ENCODE results near the gene FAM120C. TPM values are rescaled to one million over a fixed set of nuclear protein-coding genes. Genes with fewer than 3 reads are reported as not detected.

The FAM120C gene
- total RNA-seq, 1 experiment from 2014 or later: 6.1 TPM

DNA sequence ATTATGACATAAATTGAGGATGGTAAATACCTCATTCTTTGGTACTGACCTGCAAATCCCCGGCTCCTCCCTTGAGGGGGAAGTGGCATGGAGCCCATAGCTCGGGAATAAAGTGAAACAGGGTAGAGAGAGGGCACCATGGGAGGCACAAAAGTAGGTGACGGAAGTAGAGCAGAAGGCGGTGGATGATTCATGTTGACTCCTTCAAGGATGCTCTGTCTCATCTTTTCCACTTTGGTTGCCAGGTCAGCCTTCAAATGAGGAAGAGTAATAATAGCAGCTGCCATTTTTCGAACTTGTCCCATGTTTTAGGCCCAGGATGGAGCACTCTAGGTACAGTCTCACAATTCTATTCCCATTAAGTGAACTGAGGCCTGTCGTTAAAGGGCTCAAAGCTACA, 97.4 kb downstream of the FAM120C start:
- no peaks in the 10 kb centered on the region for H3K79me2 ChIP-seq (ENCODE audit: insufficient read depth, low read length)
- no peak overlapping the region for H3K9ac ChIP-seq (ENCODE audit: low read length)
- H3K36me3 ChIP-seq (ENCODE audit: control insufficient read depth in 1 of 2, insufficient read depth in 2 of 2, low read length in 2 of 2): no peaks in the 10 kb centered on the region
- no peak overlapping the region for H2AFZ ChIP-seq (ENCODE audit: low read depth, low read length, poor library complexity, severe bottlenecking)
- CTCF ChIA-PET: no interaction called here
- H3K9me2 ChIP-seq (ENCODE audit: insufficient read depth): no peaks in the 10 kb centered on the region
- no peak overlapping the region for H3K27ac ChIP-seq (ENCODE audit: low read depth, low read length)
- H3K4me2 ChIP-seq (ENCODE audit: low read length): no peak overlapping the region
- H3K9me3 ChIP-seq (ENCODE audit: control insufficient read depth in 1 of 2, insufficient read depth in 1 of 2, low read depth in 1 of 2, low read length in 2 of 2): no peaks in the 10 kb centered on the region
- no TSS peak for BruUV-seq (replicated peaks)
- H3K27me3 ChIP-seq (ENCODE audit: insufficient read depth, low read length): no peaks in the 10 kb centered on the region
- TF ChIP-seq TCF7L2 (IDR thresholded peaks at IDR 0.05; ENCODE audit: borderline replicate concordance, extremely low read depth, insufficient read depth, insufficient read length) (no peak), FOSL1 (IDR thresholded peaks at IDR 0.05; ENCODE audit: low read depth) (no peak), SP1 (IDR thresholded peaks at IDR 0.05; ENCODE audit: low read depth) (no peak)
- TF ChIP-seq, protein P1, sequence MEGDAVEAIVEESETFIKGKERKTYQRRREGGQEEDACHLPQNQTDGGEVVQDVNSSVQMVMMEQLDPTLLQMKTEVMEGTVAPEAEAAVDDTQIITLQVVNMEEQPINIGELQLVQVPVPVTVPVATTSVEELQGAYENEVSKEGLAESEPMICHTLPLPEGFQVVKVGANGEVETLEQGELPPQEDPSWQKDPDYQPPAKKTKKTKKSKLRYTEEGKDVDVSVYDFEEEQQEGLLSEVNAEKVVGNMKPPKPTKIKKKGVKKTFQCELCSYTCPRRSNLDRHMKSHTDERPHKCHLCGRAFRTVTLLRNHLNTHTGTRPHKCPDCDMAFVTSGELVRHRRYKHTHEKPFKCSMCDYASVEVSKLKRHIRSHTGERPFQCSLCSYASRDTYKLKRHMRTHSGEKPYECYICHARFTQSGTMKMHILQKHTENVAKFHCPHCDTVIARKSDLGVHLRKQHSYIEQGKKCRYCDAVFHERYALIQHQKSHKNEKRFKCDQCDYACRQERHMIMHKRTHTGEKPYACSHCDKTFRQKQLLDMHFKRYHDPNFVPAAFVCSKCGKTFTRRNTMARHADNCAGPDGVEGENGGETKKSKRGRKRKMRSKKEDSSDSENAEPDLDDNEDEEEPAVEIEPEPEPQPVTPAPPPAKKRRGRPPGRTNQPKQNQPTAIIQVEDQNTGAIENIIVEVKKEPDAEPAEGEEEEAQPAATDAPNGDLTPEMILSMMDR (IDR thresholded peaks at IDR 0.05 in 2 of 3, conservative IDR thresholded peaks at IDR 0.05 in 1 of 3; ENCODE audit: borderline replicate concordance in 1 of 3, insufficient read depth in 1 of 3, low read depth in 2 of 3, low read length in 2 of 3): no peak
- H4K20me1 ChIP-seq (ENCODE audit: insufficient read depth): no peaks in the 10 kb centered on the region
- no peaks in the 10 kb centered on the region for H3K4me1 ChIP-seq (ENCODE audit: control insufficient read depth in 1 of 2, insufficient read depth in 2 of 2, low read length in 2 of 2)
- POLR2A ChIA-PET: no interaction called here
- H3K4me3 ChIP-seq (replicated peaks in 1 of 2; ENCODE audit: low read depth in 1 of 2, low read length in 2 of 2): no peak overlapping the region
- intact Hi-C loops (cut with micrococcal nuclease): no loop called here
- no peak for ATAC-seq
- RAD21 ChIA-PET (ENCODE audit: low non-redundant PET in 1 of 2, low total read pairs in 2 of 2, uncharacterized antibody in 2 of 2, unreplicated experiment in 2 of 2): no interaction called here
- no peak for DNase-seq (ENCODE audit: low read depth, low spot score)

GRCh38 chrX:54076903-54077302, 106.2 kb downstream of the FAM120C start:
- no peak for ATAC-seq
- Histone ChIP-seq H3K36me3 (ENCODE audit: control insufficient read depth in 1 of 2, insufficient read depth in 2 of 2, low read length in 2 of 2) (no peaks in the 10 kb centered on the region), H4K20me1 (ENCODE audit: insufficient read depth) (no peaks in the 10 kb centered on the region), H3K4me2 (ENCODE audit: low read length) (no peak overlapping the region), H3K4me3 (replicated peaks in 1 of 2; ENCODE audit: low read depth in 1 of 2, low read length in 2 of 2) (no peak overlapping the region), H3K27ac (ENCODE audit: low read depth, low read length) (no peak overlapping the region), H3K9me2 (ENCODE audit: insufficient read depth) (no peaks in the 10 kb centered on the region), H3K4me1 (ENCODE audit: control insufficient read depth in 1 of 2, insufficient read depth in 2 of 2, low read length in 2 of 2) (peaks cover 0 to 10% of the 10 kb centered on the region in 2 experiments; a peak in 1 of 4 replicates), H3K79me2 (ENCODE audit: insufficient read depth, low read length) (no peaks in the 10 kb centered on the region), H2AFZ (ENCODE audit: low read depth, low read length, poor library complexity, severe bottlenecking) (no peak overlapping the region), H3K9me3 (ENCODE audit: control insufficient read depth in 1 of 2, insufficient read depth in 1 of 2, low read depth in 1 of 2, low read length in 2 of 2) (no peaks in the 10 kb centered on the region), H3K9ac (ENCODE audit: low read length) (no peak overlapping the region), H3K27me3 (ENCODE audit: insufficient read depth, low read length) (no peaks in the 10 kb centered on the region)
- DNase-seq (ENCODE audit: low read depth, low spot score): no peak
- peak; percentile 78 for TF ChIP-seq CEBPB (IDR thresholded peaks at IDR 0.05; ENCODE audit: low read depth)
- TF ChIP-seq CBX3 (IDR thresholded peaks at IDR 0.05; ENCODE audit: low read depth): no peak
- ChIA-PET RAD21 (ENCODE audit: low non-redundant PET in 1 of 2, low total read pairs in 2 of 2, uncharacterized antibody in 2 of 2, unreplicated experiment in 2 of 2) (no interaction called here), POLR2A (interaction anchor here (0.7 kb wide), 1 partner anchor 34 kb away, joined by 3 read pairs; no protein-coding TSS in a partner anchor), CTCF (no interaction called here)
- no TSS peak for BruUV-seq (replicated peaks)
- intact Hi-C loops (cut with micrococcal nuclease): no loop called here
